Esophagus muscularis mucosa (tissue), 3 donors: ENCODE results near the gene PC.

Experiments
- POLR2A ChIP-seq: fragments of 450-650 bp; IDR thresholded peaks from one replicate; pipeline ENCODE4 v1.6.1; 2017; ENCODE audit warnings: antibody characterized with exemption, moderate library complexity, mild to moderate bottlenecking, low read depth
- POLR2AphosphoS5 ChIP-seq, 2 donors: sonication (generic); formaldehyde crosslinking; IDR thresholded peaks; one replicate each; pipeline ENCODE4 v1.6.1; 2017; ENCODE audit warnings: antibody characterized with exemption in 2 of 2
- TF ChIP-seq, protein P1 (sequence below), 3 experiments: fragments of 200-600 bp in 2 of 3; fragments of 450-650 bp in 1 of 3; sonication (generic) in 2 of 3; IDR thresholded peaks; one replicate each; pipeline ENCODE4 v1.5.1; 2017 to 2019; ENCODE audit warnings: antibody characterized with exemption in 3 of 3, mild to moderate bottlenecking in 2 of 3, moderate library complexity in 1 of 3

- TF ChIP-seq, protein P1, sequence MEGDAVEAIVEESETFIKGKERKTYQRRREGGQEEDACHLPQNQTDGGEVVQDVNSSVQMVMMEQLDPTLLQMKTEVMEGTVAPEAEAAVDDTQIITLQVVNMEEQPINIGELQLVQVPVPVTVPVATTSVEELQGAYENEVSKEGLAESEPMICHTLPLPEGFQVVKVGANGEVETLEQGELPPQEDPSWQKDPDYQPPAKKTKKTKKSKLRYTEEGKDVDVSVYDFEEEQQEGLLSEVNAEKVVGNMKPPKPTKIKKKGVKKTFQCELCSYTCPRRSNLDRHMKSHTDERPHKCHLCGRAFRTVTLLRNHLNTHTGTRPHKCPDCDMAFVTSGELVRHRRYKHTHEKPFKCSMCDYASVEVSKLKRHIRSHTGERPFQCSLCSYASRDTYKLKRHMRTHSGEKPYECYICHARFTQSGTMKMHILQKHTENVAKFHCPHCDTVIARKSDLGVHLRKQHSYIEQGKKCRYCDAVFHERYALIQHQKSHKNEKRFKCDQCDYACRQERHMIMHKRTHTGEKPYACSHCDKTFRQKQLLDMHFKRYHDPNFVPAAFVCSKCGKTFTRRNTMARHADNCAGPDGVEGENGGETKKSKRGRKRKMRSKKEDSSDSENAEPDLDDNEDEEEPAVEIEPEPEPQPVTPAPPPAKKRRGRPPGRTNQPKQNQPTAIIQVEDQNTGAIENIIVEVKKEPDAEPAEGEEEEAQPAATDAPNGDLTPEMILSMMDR (IDR thresholded peaks at IDR 0.05) = no peak
- TF ChIP-seq POLR2A (no peak), POLR2AphosphoS5 (IDR thresholded peaks at IDR 0.05) (no peak)
These were observed 103.4 kb downstream of the PC start for GRCh38 chr11:66854729-66855211.
